Measurements from ENCODE around the gene INS. TPM values are rescaled to one million over a fixed set of nuclear protein-coding genes. Genes with fewer than 3 reads are reported as not detected.

INS gene
- total and polyA plus RNA-seq, 2 of the 13 experiments (the other 11 are each of a cell fraction or from before 2014, with no cell fraction given) = not detected

DNA sequence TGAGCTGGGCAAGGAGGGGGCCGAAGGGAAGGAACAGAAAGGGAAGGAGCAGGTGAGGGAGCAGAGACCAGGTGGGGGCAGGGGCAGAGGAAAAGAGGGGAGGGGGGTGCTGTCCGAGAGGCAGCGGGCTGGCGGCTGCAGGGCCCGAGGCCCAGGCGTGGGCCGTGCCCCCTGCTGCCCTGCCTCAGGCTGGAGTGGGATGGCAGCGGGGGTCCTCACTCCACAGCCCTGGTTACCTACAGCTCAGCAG, 24.1 kb downstream of the INS start (continued):
- TF ChIP-seq, protein P1, sequence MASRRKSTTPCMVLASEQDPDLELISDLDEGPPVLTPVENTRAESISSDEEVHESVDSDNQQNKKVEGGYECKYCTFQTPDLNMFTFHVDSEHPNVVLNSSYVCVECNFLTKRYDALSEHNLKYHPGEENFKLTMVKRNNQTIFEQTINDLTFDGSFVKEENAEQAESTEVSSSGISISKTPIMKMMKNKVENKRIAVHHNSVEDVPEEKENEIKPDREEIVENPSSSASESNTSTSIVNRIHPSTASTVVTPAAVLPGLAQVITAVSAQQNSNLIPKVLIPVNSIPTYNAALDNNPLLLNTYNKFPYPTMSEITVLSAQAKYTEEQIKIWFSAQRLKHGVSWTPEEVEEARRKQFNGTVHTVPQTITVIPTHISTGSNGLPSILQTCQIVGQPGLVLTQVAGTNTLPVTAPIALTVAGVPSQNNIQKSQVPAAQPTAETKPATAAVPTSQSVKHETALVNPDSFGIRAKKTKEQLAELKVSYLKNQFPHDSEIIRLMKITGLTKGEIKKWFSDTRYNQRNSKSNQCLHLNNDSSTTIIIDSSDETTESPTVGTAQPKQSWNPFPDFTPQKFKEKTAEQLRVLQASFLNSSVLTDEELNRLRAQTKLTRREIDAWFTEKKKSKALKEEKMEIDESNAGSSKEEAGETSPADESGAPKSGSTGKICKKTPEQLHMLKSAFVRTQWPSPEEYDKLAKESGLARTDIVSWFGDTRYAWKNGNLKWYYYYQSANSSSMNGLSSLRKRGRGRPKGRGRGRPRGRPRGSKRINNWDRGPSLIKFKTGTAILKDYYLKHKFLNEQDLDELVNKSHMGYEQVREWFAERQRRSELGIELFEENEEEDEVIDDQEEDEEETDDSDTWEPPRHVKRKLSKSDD (CRISPR knock-in tag; IDR thresholded peaks at IDR 0.05; ENCODE audit: low read depth) = no peak
- TF ChIP-seq ARID2 (CRISPR knock-in tag; IDR thresholded peaks at IDR 0.05; ENCODE audit: borderline replicate concordance) = peak; percentile 49; the same call in 1 of the 2 replicates
- TF ChIP-seq HOXA9 (CRISPR knock-in tag; IDR thresholded peaks at IDR 0.05; ENCODE audit: borderline replicate concordance) = 0 out of 2 replicates have a peak, but pooled peaks have one; percentile 6
- TF ChIP-seq REPIN1 (CRISPR knock-in tag; IDR thresholded peaks at IDR 0.05; ENCODE audit: borderline replicate concordance, low read depth) = 0 out of 2 replicates have a peak, but pooled peaks have one; percentile 58
- TF ChIP-seq, protein P2, sequence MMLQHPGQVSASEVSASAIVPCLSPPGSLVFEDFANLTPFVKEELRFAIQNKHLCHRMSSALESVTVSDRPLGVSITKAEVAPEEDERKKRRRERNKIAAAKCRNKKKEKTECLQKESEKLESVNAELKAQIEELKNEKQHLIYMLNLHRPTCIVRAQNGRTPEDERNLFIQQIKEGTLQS (CRISPR knock-in tag; IDR thresholded peaks at IDR 0.05) = no peak
- peak; percentile 73; the same call in 1 of the 2 replicates for TF ChIP-seq ZNF670 (CRISPR knock-in tag; IDR thresholded peaks at IDR 0.05; ENCODE audit: borderline replicate concordance)
- peak; percentile 89; the same call in 1 of the 2 replicates for TF ChIP-seq ZNF749 (CRISPR knock-in tag; IDR thresholded peaks at IDR 0.05; ENCODE audit: borderline replicate concordance)
- TF ChIP-seq JUN (CRISPR knock-in tag; IDR thresholded peaks at IDR 0.05) = no peak
- no peak for TF ChIP-seq ESRRA (CRISPR knock-in tag; IDR thresholded peaks at IDR 0.05; ENCODE audit: low read depth)
- TF ChIP-seq BORCS8-MEF2B (CRISPR knock-in tag; IDR thresholded peaks at IDR 0.05) = peak; percentile 42; the same call in 1 of the 2 replicates
- no peak for TF ChIP-seq MIXL1 (CRISPR knock-in tag; IDR thresholded peaks at IDR 0.05)
- TF ChIP-seq, protein P3, sequence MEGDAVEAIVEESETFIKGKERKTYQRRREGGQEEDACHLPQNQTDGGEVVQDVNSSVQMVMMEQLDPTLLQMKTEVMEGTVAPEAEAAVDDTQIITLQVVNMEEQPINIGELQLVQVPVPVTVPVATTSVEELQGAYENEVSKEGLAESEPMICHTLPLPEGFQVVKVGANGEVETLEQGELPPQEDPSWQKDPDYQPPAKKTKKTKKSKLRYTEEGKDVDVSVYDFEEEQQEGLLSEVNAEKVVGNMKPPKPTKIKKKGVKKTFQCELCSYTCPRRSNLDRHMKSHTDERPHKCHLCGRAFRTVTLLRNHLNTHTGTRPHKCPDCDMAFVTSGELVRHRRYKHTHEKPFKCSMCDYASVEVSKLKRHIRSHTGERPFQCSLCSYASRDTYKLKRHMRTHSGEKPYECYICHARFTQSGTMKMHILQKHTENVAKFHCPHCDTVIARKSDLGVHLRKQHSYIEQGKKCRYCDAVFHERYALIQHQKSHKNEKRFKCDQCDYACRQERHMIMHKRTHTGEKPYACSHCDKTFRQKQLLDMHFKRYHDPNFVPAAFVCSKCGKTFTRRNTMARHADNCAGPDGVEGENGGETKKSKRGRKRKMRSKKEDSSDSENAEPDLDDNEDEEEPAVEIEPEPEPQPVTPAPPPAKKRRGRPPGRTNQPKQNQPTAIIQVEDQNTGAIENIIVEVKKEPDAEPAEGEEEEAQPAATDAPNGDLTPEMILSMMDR (CRISPR knock-in tag; IDR thresholded peaks at IDR 0.05) = 0 out of 2 replicates have a peak, but pooled peaks have one; percentile 2
- TF ChIP-seq HNRNPLL (IDR thresholded peaks at IDR 0.05; ENCODE audit: low read depth, low read length, poor library complexity, severe bottlenecking) = peak; percentile 1
- TF ChIP-seq, protein P4, sequence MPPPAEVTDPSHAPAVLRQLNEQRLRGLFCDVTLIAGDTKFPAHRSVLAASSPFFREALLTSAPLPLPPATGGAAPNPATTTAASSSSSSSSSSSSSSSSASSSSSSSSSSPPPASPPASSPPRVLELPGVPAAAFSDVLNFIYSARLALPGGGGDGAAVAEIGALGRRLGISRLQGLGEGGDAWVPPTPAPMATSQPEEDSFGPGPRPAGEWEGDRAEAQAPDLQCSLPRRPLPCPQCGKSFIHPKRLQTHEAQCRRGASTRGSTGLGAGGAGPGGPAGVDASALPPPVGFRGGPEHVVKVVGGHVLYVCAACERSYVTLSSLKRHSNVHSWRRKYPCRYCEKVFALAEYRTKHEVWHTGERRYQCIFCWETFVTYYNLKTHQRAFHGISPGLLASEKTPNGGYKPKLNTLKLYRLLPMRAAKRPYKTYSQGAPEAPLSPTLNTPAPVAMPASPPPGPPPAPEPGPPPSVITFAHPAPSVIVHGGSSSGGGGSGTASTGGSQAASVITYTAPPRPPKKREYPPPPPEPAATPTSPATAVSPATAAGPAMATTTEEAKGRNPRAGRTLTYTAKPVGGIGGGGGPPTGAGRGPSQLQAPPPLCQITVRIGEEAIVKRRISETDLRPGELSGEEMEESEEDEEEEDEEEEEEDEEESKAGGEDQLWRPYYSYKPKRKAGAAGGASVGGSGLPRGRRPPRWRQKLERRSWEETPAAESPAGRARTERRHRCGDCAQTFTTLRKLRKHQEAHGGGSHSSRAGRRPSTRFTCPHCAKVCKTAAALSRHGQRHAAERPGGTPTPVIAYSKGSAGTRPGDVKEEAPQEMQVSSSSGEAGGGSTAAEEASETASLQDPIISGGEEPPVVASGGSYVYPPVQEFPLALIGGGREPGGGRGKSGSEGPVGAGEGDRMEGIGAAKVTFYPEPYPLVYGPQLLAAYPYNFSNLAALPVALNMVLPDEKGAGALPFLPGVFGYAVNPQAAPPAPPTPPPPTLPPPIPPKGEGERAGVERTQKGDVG (CRISPR knock-in tag; IDR thresholded peaks at IDR 0.05; ENCODE audit: borderline replicate concordance) = no peak
- TF ChIP-seq ZBTB21 (CRISPR knock-in tag; IDR thresholded peaks at IDR 0.05) = no peak

All from HepG2 (cell line).